ENCODE data around the gene RFX1.

Gene RFX1

DNA sequence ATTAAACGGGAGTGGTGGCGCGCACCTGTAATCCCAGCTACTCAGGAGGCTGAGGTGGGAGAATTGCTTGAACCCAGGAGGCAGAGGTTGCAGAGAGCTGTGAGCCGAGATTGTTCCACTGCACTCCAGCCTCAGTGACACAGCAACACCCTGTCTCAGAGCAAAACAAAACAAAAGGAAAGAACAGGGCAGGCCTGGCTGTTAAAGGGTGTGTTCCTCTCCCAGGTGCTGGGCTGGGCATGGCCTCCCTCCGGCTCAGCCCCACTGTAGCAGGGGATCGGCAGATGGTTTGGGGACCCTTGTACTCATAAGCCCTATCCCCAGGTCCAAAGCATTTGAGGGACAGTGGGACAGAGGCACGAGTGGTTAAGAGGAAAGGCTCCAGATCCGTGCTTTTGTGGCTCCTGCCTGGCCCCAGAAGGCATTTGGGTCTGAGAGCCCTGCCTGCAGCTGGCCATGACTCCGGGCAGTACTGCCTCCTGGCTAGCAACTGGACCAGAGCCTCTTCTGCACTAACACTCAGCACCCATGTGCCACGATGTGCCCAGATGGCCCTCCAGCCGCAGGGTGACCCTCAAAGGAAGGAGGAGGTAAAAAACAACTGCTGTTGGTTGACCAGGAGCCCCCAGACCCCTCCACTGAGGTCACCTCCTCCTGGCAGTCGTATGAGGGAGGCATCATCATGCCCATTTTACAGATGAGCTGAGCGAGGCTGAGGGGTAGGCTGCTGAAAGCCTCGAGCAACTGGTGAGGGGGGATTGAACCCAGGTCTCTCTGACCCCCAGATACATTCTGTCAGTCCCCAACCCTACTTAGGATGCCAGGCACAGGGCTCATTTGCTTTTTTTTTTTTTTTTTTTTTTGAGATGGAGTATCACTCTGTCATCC, 10.0 kb downstream of the RFX1 start:
- DNase-seq: no peak

DNA sequence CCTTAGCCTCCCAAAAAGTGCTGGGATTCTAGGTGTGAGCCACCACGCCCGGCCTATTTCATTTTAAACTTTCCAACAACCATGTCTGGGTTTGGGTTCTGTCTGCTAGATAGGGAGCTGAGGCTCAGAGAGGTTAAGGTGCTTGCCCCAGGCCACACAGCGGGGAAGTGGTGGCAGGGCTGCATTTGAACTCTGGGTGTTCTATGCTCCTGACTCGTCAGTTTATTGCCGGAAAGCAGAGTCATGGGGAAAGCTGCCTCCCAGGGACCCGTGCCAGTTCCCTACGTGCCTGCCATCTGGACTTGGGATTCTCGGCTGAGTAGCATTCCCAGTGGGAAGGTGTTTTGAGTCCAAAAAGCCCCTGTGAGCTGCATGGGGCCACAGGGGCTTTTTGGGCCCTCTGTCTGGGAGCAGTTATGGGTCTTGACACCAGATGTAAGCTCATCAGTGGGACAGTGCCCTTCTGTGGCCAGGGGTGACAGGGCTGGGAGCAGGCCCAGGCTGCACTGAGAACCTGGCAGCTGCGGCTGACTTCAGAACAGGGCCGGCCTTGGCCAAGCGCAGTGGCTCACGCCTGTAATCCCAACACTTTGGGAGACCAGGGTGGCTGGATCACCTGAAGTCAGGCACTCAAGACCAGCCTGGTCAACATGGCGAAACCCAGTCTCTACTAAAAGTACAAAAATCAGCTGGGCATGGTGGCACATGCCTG, 10.9 kb downstream of the RFX1 start:
- DNase-seq: peak in 1 of 2 experiments; percentile 13

DNA sequence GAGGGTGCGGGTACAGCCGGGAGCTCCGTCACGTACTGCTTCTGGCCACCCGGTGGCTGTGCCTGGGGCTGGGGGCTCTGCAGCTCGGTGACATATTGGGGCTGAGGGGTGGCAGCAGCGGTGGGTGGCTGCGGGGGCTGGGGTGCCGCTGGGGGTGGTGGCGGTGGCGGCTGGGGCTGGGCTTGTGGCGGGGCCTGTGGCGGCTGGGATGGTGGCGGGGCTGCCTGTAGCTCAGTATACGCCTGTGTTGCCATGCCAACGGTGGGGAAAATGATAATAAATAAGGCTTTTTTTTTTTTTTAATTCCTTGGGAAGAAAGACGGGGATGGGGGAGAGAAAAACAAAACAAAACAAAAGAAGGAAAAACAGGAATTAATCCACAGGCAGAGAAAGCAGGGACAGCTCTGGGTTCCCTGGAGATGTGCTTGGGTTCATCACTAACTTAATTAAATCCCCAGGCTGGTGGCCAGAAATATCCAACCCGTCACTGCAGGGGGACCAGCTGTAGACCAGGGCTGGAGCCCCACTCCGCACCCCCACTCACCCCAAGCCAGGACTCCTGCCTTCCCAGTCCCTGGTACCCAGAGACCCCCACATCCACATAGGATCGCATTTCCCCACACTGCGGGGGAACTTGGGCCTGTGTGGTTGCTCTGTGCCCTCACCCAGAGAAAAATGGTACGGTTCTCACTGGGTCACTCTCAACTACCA, 12.4 kb downstream of the RFX1 start:
- DNase-seq: no peak

DNA sequence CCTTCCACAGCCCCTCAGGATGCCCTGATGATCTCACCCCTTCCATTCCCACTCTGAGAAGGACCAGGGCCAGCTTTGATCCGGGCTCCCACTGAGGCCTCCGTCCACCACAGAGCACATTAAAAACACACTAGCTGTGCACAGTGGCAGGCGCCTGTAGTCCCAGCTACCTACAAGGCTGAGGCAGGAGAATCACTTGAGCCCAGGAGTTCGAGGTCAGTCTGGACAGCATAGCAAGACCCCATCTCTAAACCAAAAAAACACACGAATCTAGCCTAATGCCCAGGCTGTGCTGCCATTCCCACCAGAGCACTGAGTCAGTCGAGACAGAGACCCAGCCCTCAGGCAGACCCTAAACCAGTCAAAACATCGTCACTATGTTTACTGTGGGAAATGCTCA, 14.1 kb downstream of the RFX1 start:
- DNase-seq: no peak

DNA sequence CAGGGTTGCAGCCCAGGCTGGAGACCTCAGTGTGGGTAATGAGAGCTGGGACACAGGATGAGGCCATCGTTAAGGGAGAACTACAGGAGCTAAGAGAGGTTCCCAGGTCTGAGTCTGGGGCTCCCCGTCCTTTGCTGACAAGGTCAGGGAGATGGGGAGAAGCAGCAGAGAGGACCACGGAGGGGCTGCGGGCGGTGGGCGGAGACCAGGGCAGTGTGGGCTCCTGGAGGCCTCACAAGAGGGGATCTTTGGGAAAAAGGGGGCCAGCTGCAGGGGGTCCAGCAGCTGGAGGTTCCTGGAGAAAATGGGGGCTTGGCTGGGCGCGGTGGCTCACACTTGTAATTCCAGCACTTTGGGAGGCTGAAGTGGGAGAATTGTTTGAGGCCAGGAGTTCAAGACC, 16.0 kb downstream of the RFX1 start:
- DNase-seq: no peak

DNA sequence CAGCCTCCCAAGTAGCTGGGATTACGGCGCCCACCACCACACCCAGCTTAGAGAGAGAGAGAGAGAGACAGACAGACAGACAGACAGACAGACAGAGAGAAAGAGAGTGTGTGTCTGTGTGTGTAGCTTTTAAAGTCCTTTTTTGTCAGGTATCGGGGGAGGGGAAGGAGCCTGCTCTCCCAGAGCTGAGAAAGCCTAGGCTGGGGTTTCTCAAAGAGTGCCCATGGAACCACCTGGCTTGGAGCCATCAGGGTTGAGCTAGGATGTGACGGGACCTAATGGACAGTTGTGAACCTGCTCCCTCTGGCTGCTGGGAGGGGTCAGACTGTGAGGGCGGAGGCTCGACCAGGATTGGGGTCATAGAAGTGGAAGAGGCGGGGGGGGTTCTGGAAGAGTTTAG, 16.6 kb downstream of the RFX1 start:
- no peak for DNase-seq

DNA sequence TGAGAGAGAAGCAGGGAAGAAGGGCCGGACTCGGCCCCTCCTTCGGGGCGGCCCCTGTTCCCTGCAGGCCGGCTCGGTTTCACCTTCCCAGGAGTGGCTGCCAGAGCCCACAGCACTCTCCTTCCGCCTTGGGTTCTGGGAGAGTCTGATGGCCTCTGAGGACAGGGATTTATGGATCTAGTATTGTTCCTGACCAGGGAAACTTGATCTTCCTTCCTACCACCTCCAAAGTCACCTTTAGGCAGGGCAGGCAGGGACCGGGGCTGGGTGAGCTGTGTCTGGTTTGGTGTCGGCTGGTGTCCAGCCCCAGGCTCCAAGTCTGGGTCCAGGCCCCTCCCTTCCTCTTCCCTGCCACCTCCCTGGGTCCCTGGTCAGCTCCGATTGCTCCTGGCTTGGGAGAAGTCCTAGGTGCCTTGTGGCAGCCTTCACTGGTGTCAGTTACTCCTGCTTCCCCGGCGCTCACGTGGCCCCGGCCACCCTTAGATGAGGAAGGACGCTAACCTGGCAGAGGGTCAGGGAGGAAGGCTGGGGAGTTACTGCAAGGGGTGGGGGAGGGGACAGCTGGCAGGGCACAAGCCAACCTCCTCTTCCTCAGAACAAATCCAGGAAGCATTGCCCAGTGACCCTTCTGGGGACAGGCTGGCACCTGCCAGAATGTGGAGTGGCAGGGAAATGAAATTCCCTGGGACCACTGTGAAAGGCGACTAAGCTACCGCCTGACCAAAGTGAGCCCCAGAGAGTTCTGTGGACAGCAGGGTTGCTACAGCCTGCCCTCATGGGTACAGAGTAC, 18.8 kb downstream of the RFX1 start:
- DNase-seq: no peak

DNA sequence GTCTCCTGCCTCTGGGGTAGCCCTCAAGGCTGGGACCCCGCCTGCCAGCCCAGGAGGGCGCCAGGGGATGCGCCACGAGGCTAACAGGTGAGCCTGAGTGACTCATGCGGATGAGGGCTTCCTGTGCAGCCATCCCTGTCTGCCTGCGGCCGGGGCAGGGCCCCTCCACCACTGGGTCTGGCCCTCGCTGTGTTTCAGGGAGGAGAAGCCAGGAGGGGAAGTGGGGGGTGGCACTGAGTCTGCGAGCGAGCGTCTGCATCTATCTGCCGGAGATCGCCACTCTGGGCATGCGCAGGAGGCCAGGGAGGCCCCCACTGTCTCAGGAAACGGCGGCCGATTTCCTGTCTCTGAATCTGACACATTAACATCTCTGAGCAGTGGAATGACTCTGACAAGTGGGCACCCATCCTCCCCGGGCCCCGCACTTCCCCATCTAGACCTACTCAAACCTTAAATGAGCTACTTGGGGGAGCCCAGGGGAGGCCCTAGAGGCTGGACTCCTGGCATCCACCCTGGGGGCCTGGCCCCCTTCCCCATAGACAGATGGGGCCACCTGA, 19.7 kb downstream of the RFX1 start:
- peak; percentile 61 to 67 for DNase-seq

DNA sequence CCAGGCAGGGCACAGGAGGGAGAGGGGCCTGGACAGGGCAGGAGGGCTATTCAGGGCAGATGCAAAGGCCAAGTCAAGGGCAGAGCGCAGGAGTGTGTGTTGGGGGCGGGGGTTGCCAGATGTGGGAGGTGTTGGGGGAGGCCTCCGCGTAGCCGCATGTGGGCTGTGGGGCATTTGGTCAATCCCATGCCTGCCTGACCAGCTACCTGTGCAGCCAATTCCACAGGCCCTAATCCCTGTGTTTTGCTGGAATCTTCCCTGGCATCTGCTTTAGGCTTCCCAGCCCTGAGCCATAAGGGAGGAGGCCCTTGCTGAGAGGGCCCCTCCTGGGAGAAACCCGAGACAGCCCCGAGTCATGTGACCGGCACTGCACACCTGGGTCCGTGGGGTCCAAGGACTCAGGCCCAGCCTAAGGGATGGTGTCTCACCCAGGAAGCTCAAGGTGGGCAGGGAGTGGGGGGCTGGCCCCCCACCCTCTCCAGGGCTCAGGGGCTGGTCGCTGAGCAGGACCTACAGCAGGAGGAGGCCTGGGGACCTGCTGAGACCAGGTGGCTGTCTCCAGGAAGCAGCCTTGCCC, 20.3 kb downstream of the RFX1 start:
- peak; percentile 39 to 73 for DNase-seq

DNA sequence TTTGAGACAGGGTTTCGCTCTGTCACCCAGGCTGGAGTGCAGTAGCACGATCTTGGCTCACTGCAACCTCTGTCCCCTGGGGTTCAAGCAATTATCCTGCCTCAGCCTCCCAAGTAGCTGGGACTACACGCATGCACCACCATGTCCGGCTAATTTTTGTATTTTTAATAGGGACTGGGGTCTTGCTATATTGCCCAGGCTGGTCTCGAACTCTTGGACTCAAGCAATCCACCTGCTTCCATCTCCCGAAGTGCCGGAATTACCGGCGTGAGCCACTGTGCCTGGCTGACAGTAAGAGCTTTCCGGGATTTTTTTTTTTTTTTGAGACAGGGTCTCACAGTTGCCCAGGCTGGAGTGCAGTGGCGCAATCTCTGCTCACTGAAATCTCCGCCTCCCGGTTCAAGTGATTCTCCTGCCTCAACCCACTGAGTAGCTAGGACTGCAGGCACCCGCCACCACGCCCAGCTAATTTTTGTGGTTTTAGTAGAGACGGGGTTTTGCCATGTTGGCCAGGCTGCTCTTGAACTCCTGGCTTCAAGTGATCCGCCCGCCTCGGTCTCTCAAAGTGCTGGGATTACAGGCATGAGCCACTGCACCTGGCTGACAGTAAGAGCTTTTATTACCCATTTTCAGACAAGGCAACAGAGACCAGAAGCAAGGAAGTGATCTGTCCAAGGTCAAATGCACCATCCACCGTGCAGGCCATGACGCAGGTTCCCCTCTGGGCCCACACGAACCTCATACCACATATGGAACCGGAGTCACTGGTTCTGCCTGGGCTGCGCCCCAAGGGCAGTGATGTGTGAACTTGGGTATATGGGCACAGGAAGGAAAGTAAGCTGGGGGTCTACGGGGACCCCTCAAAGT, 21.0 kb downstream of the RFX1 start:
- DNase-seq: no peak

DNA sequence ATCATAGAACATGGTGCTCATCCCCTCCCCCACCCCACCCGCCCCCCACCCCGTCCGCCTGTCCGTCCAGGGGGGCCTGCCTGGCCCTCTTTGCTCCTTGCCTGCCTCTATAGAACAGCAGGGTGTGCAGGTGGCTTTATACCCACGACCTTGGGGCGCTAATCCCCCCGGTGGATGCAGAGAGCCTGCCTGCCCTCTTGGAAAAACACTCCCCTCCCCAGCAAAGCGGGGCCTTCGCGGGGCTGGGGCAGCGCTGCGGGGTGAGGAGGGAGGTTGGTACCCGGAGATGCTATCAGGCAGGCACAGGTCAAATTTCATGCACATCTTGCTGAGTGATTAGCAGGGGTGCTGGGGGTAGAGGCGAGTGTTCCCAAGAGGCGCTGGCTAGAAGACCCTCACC, 21.9 kb downstream of the RFX1 start:
- DNase-seq: peak; percentile 10 to 42

DNA sequence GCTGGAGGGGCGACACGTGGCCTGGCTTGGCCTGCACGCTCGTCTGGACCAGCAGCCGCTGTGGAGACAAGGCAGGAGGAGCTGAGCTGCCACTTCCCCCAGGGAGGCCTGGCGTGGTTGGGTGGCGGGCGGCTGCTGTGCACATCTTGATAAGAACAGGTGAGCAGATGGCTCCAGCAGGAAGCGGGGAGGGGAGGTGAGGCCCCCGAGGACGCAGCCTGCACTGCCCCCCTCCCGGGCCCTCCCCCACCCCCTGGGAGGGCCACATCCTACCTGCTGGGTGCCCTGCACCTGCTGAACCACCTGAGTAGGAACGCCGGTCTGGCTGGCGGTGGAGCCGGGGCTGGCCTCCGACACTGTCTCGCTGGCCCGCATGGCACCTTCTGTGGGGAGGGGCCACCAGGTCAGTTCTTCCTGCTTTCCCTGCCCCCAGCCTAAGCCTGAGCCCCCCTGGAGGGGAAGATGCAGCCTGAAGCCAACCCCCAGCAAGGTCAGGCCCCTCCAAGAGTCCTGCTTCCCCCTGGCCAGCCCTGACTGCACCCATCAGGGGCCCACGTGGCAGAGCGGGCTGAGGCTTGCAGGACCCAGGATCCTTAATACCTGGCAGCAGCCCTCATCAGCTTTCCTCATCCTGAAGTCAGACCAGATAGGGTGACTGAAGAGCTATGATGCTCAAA, 22.8 kb downstream of the RFX1 start:
- DNase-seq: peak in 1 of 2 experiments; percentile 44

DNA sequence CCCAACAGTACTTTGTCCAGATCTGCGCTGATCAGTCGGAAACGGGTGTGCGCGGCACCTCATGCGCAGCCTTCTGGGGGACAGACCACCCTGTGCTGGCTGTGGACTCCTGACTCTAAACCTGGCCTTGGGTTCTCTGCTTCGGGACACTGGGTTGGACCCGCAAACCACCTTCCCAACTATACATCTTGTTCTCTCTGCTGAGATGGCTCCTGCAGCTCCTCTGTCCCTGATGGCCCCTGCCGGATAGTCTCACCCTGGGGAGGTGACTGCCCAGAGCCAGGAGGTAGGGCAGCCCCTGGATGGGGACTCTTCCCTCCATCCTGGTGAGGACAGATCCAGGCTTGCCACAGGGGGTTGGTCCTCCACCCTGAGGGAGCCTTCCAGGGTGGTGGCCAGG, 23.3 kb downstream of the RFX1 start:
- no peak for DNase-seq

DNA sequence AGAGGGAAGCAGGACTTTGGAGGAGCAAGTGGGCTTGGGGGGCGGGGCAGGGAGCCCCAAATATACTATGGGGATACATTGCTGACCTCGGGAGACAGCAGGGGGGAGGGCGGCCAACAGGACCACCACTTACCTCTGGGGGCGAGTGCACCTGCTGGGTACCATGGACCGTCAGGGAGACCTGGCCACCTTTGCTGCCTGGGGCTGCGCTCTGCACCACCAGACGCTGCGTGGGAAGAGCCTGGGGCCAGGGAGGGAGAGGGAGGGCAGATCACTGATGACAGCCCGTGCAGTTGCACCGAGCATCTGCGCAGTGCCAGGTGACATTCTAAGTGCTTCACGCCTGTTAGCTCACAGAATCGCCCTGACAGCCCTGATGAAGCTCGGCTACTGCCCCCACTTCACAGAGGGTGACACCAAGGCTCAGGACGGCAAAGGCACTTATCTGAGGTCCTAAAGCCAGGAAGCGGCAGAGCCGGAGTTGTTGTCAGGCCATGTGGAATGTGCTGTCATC, 24.1 kb downstream of the RFX1 start:
- no peak for DNase-seq

DNA sequence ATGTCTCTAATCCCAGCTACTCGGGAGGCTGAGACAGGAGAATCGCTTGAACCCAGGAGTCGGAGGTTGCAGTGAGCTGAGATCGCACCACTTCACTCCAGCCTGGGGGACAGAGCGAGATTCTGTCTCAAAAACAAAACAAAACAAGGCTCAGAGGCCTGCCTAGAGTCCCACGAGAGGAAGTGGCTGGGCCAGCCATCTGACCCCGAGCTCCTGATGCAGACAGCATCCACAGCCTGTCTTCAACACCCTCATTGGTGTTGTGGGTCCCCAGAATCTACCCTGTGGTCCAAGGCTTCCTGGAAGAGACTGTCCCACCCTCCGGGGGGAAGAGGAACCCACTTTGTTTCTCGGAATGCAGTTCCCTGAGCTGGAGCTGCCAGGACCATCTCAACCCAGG, 24.7 kb downstream of the RFX1 start:
- DNase-seq: no peak

DNA sequence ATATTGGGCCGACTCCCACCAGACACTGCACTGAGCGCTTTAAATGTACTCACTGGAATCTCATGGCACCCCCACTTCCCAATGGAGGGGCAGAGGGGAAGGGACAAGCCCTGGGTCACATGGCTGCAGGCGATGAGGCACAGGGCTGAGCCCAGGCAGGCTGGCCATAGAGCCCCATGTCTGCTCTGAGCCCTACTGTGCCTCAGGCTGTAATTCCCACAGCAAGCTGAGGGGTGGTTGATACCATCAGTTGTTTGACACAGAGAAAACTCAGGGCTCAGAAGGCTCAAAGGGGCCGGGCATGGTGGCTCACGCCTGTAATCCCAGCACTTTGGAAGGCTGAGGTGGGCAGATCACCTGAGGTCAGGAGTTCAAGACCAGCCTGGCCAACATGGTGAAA, 25.1 kb downstream of the RFX1 start:
- DNase-seq: no peak

DNA sequence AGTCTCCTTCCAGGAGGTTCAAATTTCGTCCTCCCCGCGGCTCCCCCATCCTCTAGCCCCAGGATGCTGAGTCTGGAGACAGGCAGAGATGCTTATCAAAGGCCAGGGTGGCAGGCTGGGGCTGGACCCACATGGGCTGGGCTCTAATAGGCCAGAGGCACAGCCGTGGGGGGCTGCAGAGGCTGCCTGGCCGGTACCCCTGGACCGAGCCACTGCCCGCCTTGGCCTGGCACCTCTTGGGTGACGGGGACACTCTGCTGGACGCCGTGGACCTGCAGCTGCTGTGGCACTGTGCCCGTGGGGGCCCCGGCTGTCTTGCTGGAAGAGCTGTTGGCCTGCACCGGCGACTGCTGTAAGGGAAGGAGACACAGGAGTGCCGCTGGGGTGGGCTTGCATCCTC, 25.8 kb downstream of the RFX1 start:
- DNase-seq: no peak

DNA sequence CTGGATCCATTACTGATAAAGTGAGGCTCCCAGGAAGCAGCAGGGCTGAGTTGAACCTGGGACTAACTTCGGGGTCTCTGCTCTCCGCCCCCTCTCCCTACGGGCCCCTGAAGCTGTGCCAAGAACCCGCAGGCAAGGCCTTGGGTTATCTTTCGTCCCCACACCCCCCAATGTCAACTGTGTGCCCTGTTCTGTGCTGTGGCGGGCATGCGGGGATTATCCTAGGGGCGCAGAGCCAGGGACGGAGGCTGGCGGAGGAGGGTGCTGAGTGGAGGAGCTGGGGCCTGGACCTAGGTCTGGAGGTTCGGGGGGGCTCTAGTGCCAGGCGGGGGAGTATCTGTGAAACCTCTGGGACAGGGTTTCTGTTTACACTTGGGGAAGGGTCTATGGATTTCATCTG, 26.4 kb downstream of the RFX1 start:
- no peak for DNase-seq

DNA sequence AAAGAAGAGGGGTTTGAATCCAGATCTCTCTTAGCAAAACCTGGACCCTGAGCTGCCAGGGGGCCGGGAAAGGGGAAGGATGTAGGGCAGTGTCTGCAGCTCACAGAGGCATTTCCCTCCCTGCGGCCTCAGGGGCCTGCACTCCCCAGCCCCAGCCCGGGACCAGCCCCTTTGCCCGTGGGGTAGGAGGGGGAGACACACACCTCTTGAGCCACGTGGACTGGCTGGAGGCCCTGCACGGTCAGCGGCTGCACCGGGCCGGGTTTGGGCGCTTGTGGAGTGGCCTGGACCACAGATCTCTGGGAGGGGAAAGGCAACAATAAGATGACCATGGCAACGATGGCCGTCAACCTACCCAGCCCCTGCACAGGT, 26.9 kb downstream of the RFX1 start:
- DNase-seq: no peak

Data from NCI-H524 (cell line).